GM12873 (cell line): ENCODE data around the gene RASA3.

Experiments
- CTCF ChIP-seq: IDR thresholded peaks from 2 replicates; pipeline ENCODE4 v1.5.1; 2012; ENCODE audit warnings: low read depth, mild to moderate bottlenecking, moderate library complexity, low read length, control low read depth; ENCODE audit not compliant: insufficient read depth; ENCODE audit errors: missing control alignments

Gene RASA3

GRCh38 chr13:114097893-114098688, 34.3 kb downstream of the RASA3 start:
- TF ChIP-seq CTCF: no peak

DNA sequence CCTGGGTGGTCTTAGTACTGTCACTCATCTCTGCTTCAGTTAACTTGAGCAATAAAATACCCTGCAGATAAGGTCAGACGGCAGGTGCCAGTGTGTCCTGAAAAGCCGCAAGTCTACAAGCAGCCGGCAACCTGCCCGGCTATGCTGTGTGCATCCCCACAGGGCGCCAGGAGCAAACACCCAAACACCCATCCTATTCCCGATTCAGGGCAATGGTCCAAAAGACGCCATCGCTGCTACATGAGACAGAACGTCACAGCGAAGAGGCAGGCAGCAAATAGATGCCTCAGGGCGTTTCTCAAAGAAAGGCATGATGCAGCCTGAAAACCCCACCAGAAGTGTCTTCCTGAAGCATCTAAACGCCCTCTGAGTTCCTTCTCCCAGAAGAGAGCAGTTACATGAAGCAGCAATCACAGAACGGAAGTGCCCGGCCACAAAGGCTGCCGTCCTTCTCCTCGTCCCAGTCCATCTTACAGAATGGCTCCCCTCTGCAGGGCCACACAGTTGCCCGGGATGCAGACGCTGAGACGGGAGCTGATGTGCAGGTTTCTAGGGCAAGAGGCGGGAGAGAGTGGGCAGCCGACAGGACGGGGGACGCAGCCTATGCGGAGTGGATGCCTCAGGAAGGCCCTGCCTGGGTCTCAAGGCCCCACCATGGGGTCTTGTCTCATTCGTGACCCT, 35.1 kb downstream of the RASA3 start:
- TF ChIP-seq CTCF: no peak

DNA sequence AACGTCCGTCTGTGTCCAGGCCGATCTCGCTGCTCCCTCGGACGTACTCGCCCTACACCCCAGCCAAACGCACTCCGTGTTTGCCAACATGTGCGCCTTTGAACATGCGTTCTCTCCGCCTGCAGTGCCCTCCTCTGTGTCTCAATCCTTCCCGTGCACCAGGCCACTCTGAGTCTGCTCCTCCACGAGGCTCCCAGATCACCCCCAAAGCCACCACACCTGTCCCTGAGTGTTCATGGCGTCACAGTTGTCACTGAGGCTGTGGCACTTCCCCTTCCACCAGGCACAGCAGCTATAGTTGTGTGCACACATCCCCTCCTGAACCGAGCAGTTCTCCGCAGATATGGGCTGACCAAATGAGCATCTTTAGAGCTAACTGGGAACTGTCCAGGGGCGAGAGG, 35.6 kb downstream of the RASA3 start:
- TF ChIP-seq CTCF: no peak

DNA sequence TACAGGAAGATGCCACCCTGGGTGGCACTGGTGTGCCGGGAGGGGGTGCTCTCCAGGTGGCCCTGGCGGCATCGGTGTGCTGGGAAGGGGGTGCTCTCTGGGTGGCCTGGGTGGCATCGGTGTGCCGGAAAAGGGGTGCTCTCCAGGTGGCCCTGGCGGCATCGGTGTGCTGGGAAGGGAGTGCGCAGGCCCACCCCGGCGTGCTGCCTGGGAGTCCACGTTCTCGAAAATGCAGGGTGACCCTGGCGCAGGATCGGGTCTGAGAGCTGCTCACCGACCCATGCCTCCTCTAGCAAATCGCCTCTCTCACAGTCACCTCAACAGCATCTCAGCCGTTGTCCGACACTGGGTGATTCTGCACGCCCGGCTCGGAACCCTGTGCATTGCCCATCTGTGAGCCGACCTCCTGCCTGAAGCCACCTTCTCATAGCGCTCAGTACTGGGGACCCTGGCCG, 36.4 kb downstream of the RASA3 start:
- TF ChIP-seq CTCF: no peak

DNA sequence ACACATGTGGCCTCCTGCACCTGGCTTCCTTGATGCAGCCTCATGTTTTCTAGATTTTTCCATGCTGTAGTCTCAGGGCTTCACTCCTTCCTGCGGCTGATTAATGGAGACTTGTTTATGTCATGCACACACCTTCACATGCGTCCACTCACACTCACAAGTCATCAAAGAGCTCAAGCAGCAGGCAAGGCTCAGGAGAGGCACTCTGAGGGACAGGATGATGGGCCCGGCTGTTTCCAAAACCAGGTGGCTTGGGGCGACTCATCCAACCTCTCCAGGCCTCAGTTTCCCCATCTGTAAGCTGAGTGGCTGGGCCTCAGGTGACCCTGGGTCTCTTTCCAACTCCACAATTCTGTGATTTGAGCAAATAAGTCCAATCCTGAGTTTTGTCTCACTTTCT, 36.9 kb downstream of the RASA3 start:
- TF ChIP-seq CTCF: no peak

- no peak for TF ChIP-seq CTCF
Observed at GRCh38 chr13:114093118-114093517, 39.3 kb downstream of the RASA3 start.

DNA sequence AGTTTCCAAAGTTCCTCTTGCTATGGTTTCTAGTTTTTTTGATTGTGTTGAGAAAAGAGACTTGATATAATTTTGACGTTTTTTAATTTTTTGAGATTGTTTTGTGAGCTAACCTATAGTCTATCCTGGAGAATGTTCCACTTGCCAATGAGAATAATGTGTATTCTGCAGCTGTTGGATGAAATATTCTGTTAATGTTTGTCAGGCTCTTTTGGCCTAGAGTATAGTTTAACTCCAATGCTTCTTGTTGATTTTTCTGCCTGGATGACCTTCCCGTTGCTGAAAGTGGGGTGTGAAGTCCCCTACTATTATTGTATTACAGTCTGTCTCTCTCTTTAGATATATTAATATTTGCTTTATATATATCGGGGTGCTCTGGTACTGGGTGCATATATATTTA, 40.0 kb downstream of the RASA3 start:
- TF ChIP-seq CTCF: no peak
